Activated naive CD4-positive, alpha-beta T cell treated with anti-CD3 and anti-CD28 coated beads, Interleukin-2, amount 50 U/mL, for 24 hours (primary cell): Measurements from ENCODE around the gene NEK3.
"Not testable (repeated sequence)": the region's sequence is repeated elsewhere in the genome, so short reads cannot be mapped to it uniquely, and the experiment has no call there.

Experiments
- H3K27ac Mint-ChIP-seq: one replicate; pipeline ENCODE4 v1.8.0; 2021; ENCODE audit warnings: mild to moderate bottlenecking, mixed read lengths
- H3K27me3 Mint-ChIP-seq: one replicate; pipeline ENCODE4 v1.8.0; 2021; ENCODE audit warnings: mixed read lengths
- H3K36me3 Mint-ChIP-seq: one replicate; pipeline ENCODE4 v1.8.0; 2021; ENCODE audit warnings: mixed read lengths
- H3K4me1 Mint-ChIP-seq: one replicate; pipeline ENCODE4 v1.8.0; 2021; ENCODE audit warnings: mixed read lengths
- H3K4me3 Mint-ChIP-seq: one replicate; pipeline ENCODE4 v1.8.0; 2021; ENCODE audit warnings: mild to moderate bottlenecking, mixed read lengths
- H3K9me3 Mint-ChIP-seq: one replicate; pipeline ENCODE4 v1.8.0; 2021; ENCODE audit warnings: mixed read lengths

Gene NEK3

GRCh38 chr13:52177276-52177675, 17.9 kb upstream of the NEK3 start:
- H3K27me3 Mint-ChIP-seq, result no peaks in the 10 kb centered on the region
- no peak overlapping the region for H3K27ac Mint-ChIP-seq
- peaks cover 3% of the 10 kb centered on the region for H3K4me1 Mint-ChIP-seq
- H3K9me3 Mint-ChIP-seq, result no peaks in the 10 kb centered on the region
- H3K36me3 Mint-ChIP-seq, result no peaks in the 10 kb centered on the region
- H3K4me3 Mint-ChIP-seq, result no peak overlapping the region

DNA sequence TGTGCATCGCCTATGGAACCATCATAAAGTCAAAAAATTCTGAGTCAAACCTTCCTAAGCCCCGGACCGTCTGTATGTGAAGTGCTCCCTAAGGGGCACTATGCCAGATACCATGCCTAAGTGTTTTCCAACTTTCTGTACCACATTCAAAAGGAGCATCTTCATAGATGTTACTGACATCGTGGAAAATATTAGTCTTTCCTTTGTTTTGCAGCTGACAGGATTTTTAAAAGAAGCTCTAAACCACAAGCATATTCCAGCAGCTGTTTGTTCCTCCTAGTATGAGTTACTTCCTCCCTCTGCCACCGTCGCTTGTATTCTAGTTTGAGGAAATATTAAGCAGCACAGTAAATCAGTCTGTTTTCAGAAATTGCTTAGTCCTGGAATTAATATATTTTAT, 14.6 kb upstream of the NEK3 start:
- H3K36me3 Mint-ChIP-seq, H3K9me3 Mint-ChIP-seq, H3K27ac Mint-ChIP-seq, H3K4me1 Mint-ChIP-seq, H3K27me3 Mint-ChIP-seq, H3K4me3 Mint-ChIP-seq: not testable (repeated sequence)

DNA sequence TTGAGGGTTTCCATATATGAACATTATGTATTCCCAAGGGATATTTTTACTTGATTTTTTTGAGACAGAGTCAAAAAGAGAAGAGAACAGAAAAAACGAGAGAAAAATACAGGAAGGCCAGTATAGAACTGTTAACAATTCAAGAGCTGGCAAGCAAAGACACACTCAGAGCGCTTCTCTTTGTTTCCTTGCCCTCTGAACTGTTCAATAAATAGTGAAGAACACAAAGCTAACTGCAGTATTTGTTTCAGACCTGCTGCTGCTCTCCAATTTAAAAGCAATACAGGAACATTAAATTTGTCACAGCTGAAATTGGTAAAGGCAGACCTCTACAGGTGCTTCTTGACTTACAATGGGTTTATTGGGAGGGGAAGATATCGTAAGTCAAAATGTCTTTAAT, 14.0 kb upstream of the NEK3 start:
- Mint-ChIP-seq H3K36me3 (peaks cover 2% of the 10 kb centered on the region), H3K27me3 (no peaks in the 10 kb centered on the region), H3K27ac (peak overlapping the region; percentile 10), H3K4me3 (no peak overlapping the region), H3K9me3 (no peaks in the 10 kb centered on the region), H3K4me1 (peaks cover 3% of the 10 kb centered on the region)

- H3K27me3 Mint-ChIP-seq, H3K9me3 Mint-ChIP-seq: not testable (repeated sequence)
Observed at GRCh38 chr13:52171686-52172085, 12.3 kb upstream of the NEK3 start.

GRCh38 chr13:52170828-52171391, 11.5 kb upstream of the NEK3 start:
- H3K4me1 Mint-ChIP-seq, H3K27me3 Mint-ChIP-seq, H3K4me3 Mint-ChIP-seq, H3K9me3 Mint-ChIP-seq, H3K36me3 Mint-ChIP-seq, H3K27ac Mint-ChIP-seq: not testable (repeated sequence)

More at GRCh38 chr13:52171686-52172085, 12.3 kb upstream of the NEK3 start:
- not testable (repeated sequence) for H3K4me1 Mint-ChIP-seq, H3K4me3 Mint-ChIP-seq, H3K36me3 Mint-ChIP-seq
- peak overlapping the region; percentile 35 for H3K27ac Mint-ChIP-seq

DNA sequence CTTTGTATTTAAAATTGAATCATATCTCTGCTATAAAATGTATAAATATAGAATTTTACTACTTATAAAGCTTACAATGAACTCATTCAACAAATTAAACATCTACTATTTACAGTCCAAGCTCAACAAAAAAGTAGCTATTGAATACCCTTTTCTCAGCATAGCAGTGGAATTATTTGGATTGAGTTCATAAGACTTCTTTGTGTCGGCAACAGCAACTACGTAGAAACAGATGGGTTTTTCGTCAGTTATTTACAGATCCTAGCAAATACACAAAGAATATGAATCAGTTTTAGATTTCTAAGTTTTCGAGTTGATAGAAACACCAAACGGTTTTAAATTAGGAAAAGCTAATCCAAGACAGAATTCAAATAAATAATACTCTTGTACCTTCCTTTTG, 10.4 kb upstream of the NEK3 start:
- peaks cover 3% of the 10 kb centered on the region for H3K4me1 Mint-ChIP-seq
- no peaks in the 10 kb centered on the region for H3K9me3 Mint-ChIP-seq
- H3K4me3 Mint-ChIP-seq, result no peak overlapping the region
- no peaks in the 10 kb centered on the region for H3K27me3 Mint-ChIP-seq
- no peak overlapping the region for H3K27ac Mint-ChIP-seq
- peaks cover 5% of the 10 kb centered on the region for H3K36me3 Mint-ChIP-seq

GRCh38 chr13:52165411-52165810, 6.0 kb upstream of the NEK3 start:
- peaks cover 18% of the 10 kb centered on the region for H3K4me1 Mint-ChIP-seq
- no peak overlapping the region for H3K27ac Mint-ChIP-seq
- no peaks in the 10 kb centered on the region for H3K9me3 Mint-ChIP-seq
- no peaks in the 10 kb centered on the region for H3K27me3 Mint-ChIP-seq
- peaks cover 3% of the 10 kb centered on the region for H3K36me3 Mint-ChIP-seq
- no peak overlapping the region for H3K4me3 Mint-ChIP-seq

GRCh38 chr13:52164989-52165388, 5.6 kb upstream of the NEK3 start:
- Mint-ChIP-seq H3K4me3 (no peak overlapping the region), H3K4me1 (peaks cover 20% of the 10 kb centered on the region), H3K27me3 (no peaks in the 10 kb centered on the region), H3K36me3 (peaks cover 3% of the 10 kb centered on the region), H3K9me3 (no peaks in the 10 kb centered on the region), H3K27ac (no peak overlapping the region)

DNA sequence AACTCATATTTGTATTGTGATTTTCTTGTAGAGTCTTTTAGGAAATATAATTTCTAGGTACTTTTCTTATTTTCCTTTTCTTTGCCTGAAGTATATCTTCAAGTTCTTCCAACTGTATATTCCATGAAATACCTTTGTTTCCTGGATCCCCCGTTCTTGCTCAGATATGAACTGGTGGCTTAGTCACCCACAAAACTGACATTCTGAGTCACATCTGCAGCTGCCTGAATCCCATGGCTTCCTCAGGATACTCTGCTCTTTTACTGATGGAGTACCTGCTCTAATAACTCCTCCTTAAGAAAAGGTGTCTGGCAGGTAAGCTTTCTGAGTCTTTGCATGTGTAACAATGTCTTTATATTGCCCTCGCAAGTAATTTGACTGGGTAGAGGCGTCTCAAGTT, 4.5 kb upstream of the NEK3 start:
- peaks cover 25% of the 10 kb centered on the region for H3K4me1 Mint-ChIP-seq
- peak overlapping the region; percentile 69 for H3K27ac Mint-ChIP-seq
- H3K4me3 Mint-ChIP-seq, H3K27me3 Mint-ChIP-seq, H3K36me3 Mint-ChIP-seq, H3K9me3 Mint-ChIP-seq: not testable (repeated sequence)

- Mint-ChIP-seq H3K36me3 (peaks cover 3% of the 10 kb centered on the region), H3K4me3 (no peak overlapping the region), H3K27me3 (no peaks in the 10 kb centered on the region), H3K9me3 (no peaks in the 10 kb centered on the region), H3K27ac (no peak overlapping the region), H3K4me1 (peaks cover 35% of the 10 kb centered on the region)
Observed at GRCh38 chr13:52162279-52163101, 3.1 kb upstream of the NEK3 start.

DNA sequence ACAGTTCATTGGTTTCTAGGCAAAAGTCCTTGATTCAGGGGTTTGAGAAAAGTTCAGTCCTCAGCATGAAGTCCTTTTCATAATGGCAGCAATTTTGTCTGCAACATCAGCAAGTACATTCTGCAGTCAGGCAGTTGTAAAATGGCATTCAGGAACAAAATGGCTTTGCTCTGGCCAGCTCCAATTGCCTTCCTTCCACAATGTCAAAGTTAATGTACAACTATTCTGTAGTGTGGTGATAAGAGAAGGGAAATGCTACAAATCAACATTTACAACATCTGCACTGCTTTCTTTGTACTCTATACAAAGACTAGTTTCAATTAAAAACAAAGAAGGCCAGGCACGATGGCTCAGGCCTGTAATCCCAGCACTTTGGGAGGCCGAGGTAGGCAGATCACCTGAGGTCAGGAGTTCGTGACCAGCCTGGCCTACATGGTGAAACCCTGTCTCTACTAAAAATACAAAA, 1.8 kb upstream of the NEK3 start:
- no peak overlapping the region for H3K27ac Mint-ChIP-seq
- H3K27me3 Mint-ChIP-seq, result no peaks in the 10 kb centered on the region
- H3K9me3 Mint-ChIP-seq, result no peaks in the 10 kb centered on the region
- H3K36me3 Mint-ChIP-seq, result no peaks in the 10 kb centered on the region
- no peak overlapping the region for H3K4me3 Mint-ChIP-seq
- H3K4me1 Mint-ChIP-seq, result peaks cover 45% of the 10 kb centered on the region

DNA sequence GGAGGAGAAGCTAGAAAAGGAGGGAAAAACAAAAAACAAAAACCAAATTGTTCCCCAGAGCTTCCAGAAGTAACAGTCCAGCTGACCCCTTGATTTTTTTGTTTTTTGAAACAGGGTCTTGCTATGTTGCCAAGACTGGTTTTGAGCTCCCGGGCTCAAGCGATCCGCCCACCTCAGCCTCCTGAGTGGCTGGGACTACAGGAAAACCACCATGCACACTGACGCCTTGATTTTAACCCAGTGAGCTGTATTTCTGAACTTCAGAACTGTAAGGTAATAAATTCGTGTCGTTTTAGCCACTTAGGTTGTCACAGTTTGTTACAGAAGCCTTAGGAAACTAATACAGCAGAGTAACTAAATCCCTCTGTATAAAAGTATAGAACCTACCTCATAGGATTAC, 1.1 kb upstream of the NEK3 start:
- Mint-ChIP-seq H3K36me3 (no peaks in the 10 kb centered on the region), H3K4me3 (peak overlapping the region; percentile 1), H3K27me3 (no peaks in the 10 kb centered on the region), H3K4me1 (peaks cover 45% of the 10 kb centered on the region), H3K27ac (no peak overlapping the region), H3K9me3 (no peaks in the 10 kb centered on the region)

GRCh38 chr13:52160053-52160452, 656 bp upstream of the NEK3 start:
- Mint-ChIP-seq H3K27me3 (no peaks in the 10 kb centered on the region), H3K27ac (peak overlapping the region; percentile 78), H3K4me1 (peaks cover 45% of the 10 kb centered on the region), H3K9me3 (no peaks in the 10 kb centered on the region), H3K36me3 (no peaks in the 10 kb centered on the region), H3K4me3 (peak overlapping the region; percentile 90)

- Mint-ChIP-seq H3K36me3 (no peaks in the 10 kb centered on the region), H3K4me3 (peak overlapping the region; percentile 90), H3K27ac (peak overlapping the region; percentile 77), H3K4me1 (peaks cover 45% of the 10 kb centered on the region), H3K9me3 (no peaks in the 10 kb centered on the region), H3K27me3 (no peaks in the 10 kb centered on the region)
Observed at GRCh38 chr13:52158629-52159158, 703 bp downstream of the NEK3 start.

GRCh38 chr13:52156724-52157261, 2.6 kb downstream of the NEK3 start:
- H3K4me1 Mint-ChIP-seq, result peaks cover 31% of the 10 kb centered on the region

GRCh38 chr13:52155177-52155576, 4.2 kb downstream of the NEK3 start:
- Mint-ChIP-seq H3K27ac (no peak overlapping the region), H3K27me3 (no peaks in the 10 kb centered on the region), H3K4me1 (peaks cover 27% of the 10 kb centered on the region), H3K9me3 (no peaks in the 10 kb centered on the region), H3K4me3 (no peak overlapping the region), H3K36me3 (peaks cover 3% of the 10 kb centered on the region)

More at GRCh38 chr13:52156724-52157261, 2.6 kb downstream of the NEK3 start:
- Mint-ChIP-seq H3K27ac (peak overlapping the region; percentile 27), H3K9me3 (no peaks in the 10 kb centered on the region), H3K36me3 (peaks cover 3% of the 10 kb centered on the region), H3K27me3 (no peaks in the 10 kb centered on the region), H3K4me3 (peak overlapping the region; percentile 12)
